HepG2 (cell line): Measurements from ENCODE around the gene ACCSL. TPM values are rescaled to one million over a fixed set of nuclear protein-coding genes. Genes with fewer than 3 reads are reported as not detected.

Source experiments
- ATAC-seq: fragments of 200-7000 bp; cut with Tn5 transposase; 3 replicates; pipeline ENCODE4 v1.9.1; 2020; ENCODE audit warnings: mild to moderate bottlenecking, moderate library complexity
- BruUV-seq: library from RNA; stranded (reverse); fragments of 400-500 nt; replicated peaks from 2 replicates; lab custom pipeline; 2021; lab: Mats Ljungman, UMichigan
- CTCF ChIA-PET: fragments of 300-600 bp; formaldehyde crosslinking; extraction: SDS; loops from one replicate; lab custom pipeline; 2021; ENCODE audit warnings: low total read pairs, inconsistent platforms, low intra/inter-chr PET ratio; lab: Yijun Ruan, JAX
- POLR2A ChIA-PET: fragments of 350-600 bp; sonication (Branson Sonifier 250); formaldehyde crosslinking; loops from one replicate; lab custom pipeline; 2020; ENCODE audit warnings: antibody characterized with exemption, inconsistent platforms; lab: Yijun Ruan, JAX
- DNase-seq: peaks from one replicate; pipeline ENCODE4 v3.0.0-alpha.2; 2015; ENCODE audit warnings: low spot score
- FAIRE-seq: peaks from 3 replicates; lab custom pipeline; 2011; peaks lifted over from hg19 to GRCh38; lab: Jason Lieb, UNC
- H2AFZ ChIP-seq: one replicate; pipeline ENCODE4 v1.6.1; 2011; ENCODE audit warnings: low read length, inconsistent platforms
- H3K27ac ChIP-seq: fragments of 300-600 bp; 3 replicates; pipeline ENCODE4 v1.8.0; 2011; ENCODE audit warnings: mixed run types, mild to moderate bottlenecking, mixed read lengths, low read length, inconsistent platforms; ENCODE audit not compliant: insufficient read depth; ENCODE audit errors: extremely low read length
- H3K27me3 ChIP-seq, 2 experiments: fragments of 200-600 bp in 1 of 2; 2 replicates in 1 of 2; 3 replicates in 1 of 2; pipeline versions ENCODE4 v1.6.0 to v1.8.0; 2011; ENCODE audit warnings: low read length in 2 of 2, mild to moderate bottlenecking in 2 of 2, moderate library complexity in 2 of 2, inconsistent platforms in 1 of 2; ENCODE audit not compliant: insufficient read depth in 2 of 2, control insufficient read depth in 1 of 2
- H3K36me3 ChIP-seq, 2 experiments: fragments of 200-600 bp in 1 of 2; replicated peaks in 1 of 2; 2 replicates in 1 of 2; 3 replicates in 1 of 2; pipeline versions ENCODE4 v1.5.1 to v1.8.0; 2011; ENCODE audit warnings: low read length in 2 of 2, inconsistent platforms in 1 of 2; ENCODE audit not compliant: insufficient read depth in 2 of 2, control insufficient read depth in 1 of 2
- H3K4me1 ChIP-seq: 2 replicates; pipeline ENCODE4 v1.5.1; 2012; ENCODE audit warnings: low read length, inconsistent platforms; ENCODE audit not compliant: insufficient read depth
- H3K4me2 ChIP-seq: 2 replicates; pipeline ENCODE4 v1.6.0; 2011; ENCODE audit warnings: low read depth, low read length, inconsistent platforms
- H3K4me3 ChIP-seq, 3 experiments: fragments of 200-600 bp in 1 of 3; sonication (generic), shearing (Covaris generic) in 1 of 3; replicated peaks in 1 of 3; 2 replicates each; pipeline ENCODE4 v1.5.1; 2011 to 2016; ENCODE audit warnings: low read length in 3 of 3, inconsistent platforms in 2 of 3, low read depth in 2 of 3, mild to moderate bottlenecking in 2 of 3, control low read depth in 1 of 3, mixed read lengths in 1 of 3; ENCODE audit not compliant: insufficient read depth in 1 of 3
- H3K79me2 ChIP-seq: one replicate; pipeline ENCODE4 v1.6.1; 2011; ENCODE audit warnings: low read length, inconsistent platforms; ENCODE audit not compliant: insufficient read depth
- H3K9ac ChIP-seq: 2 replicates; pipeline ENCODE4 v1.6.0; 2011; ENCODE audit warnings: mild to moderate bottlenecking, low read depth, low read length, inconsistent platforms; ENCODE audit not compliant: insufficient read depth
- H3K9me3 ChIP-seq: 2 replicates; pipeline ENCODE4 v1.5.1; 2012; ENCODE audit warnings: mild to moderate bottlenecking, low read length
- H4K20me1 ChIP-seq: 2 replicates; pipeline ENCODE4 v1.6.0; 2011; ENCODE audit warnings: inconsistent platforms, mild to moderate bottlenecking, low read length, moderate library complexity; ENCODE audit not compliant: insufficient read depth
- HMGXB4 ChIP-seq, 2 experiments: sonication (generic) in 1 of 2; formaldehyde crosslinking in 1 of 2; IDR thresholded peaks; 2 replicates each; pipeline versions ENCODE4 v1.4.0 to v1.6.1; 2018 to 2020; ENCODE audit warnings: missing genetic modification reagents in 2 of 2, borderline replicate concordance in 1 of 2, low read depth in 1 of 2, mild to moderate bottlenecking in 1 of 2, missing biosample characterization in 1 of 2
- IRX3 ChIP-seq: sonication (generic); formaldehyde crosslinking; IDR thresholded peaks from 2 replicates; pipeline ENCODE4 v1.8.1; 2023; ENCODE audit warnings: mild to moderate bottlenecking, low read depth, missing genetic modification reagents, borderline replicate concordance
- MZF1 ChIP-seq: sonication (generic); formaldehyde crosslinking; IDR thresholded peaks from 2 replicates; pipeline ENCODE4 v1.8.1; 2023; ENCODE audit warnings: mild to moderate bottlenecking, missing genetic modification reagents, borderline replicate concordance
- NFE2L2 ChIP-seq: fragments of 150-350 bp; IDR thresholded peaks from 2 replicates; pipeline ENCODE4 v1.6.1; 2014; ENCODE audit warnings: low read length
- NR3C1 ChIP-seq: sonication (generic); formaldehyde crosslinking; IDR thresholded peaks from 2 replicates; pipeline ENCODE4 v1.4.0; 2020; ENCODE audit warnings: missing genetic modification reagents
- THAP11 ChIP-seq: IDR thresholded peaks from 2 replicates; pipeline ENCODE4 v1.6.1; 2016; ENCODE audit warnings: missing biosample characterization, missing genetic modification reagents
- ZNF263 ChIP-seq: sonication (generic); formaldehyde crosslinking; IDR thresholded peaks from 2 replicates; pipeline ENCODE4 v1.4.0; 2020; ENCODE audit warnings: missing genetic modification reagents
- WGBS: methylation state at CpG from one replicate; pipeline ENCODE4 v1.1.6; 2017; ENCODE audit warnings: low lambda C conversion rate; 5-methylcytosine and 5-hydroxymethylcytosine counted together
- in situ Hi-C: cut with HindIII; loops from 2 replicates; pipeline ENCODE4 v1.10.0; 2017; ENCODE audit warnings: low pct_unique_long_range_greater_than_20kb; ENCODE audit not compliant: extremely low pct_ligation_motif_present
- intact Hi-C: fragments of 100-400 bp; cut with micrococcal nuclease; formaldehyde crosslinking; loops from one replicate; pipeline ENCODE4 v1.10.0; 2022; ENCODE audit not compliant: unreplicated experiment
- polyA plus RNA-seq, 8 experiments: library from polyadenylated mRNA; depleted of rRNA in 3 of 8; stranded (reverse) in 7 of 8; unstranded in 1 of 8; fragments of >200 nt; fragmentation: Illumina TruSeq in 4 of 8; extraction: Trizol in 4 of 8; gene quantifications; 2 replicates each; pipeline versions ENCODE4 v1.2.1 to v1.2.3, GENCODE V29; 2011 to 2016; ENCODE audit warnings: low read depth in 4 of 8, missing spikeins in 1 of 8, mixed read lengths in 1 of 8; ENCODE audit not compliant: insufficient read depth in 1 of 8
- total RNA-seq, 5 experiments: library from RNA; depleted of rRNA; stranded (reverse); fragments of >200 nt; fragmentation: Illumina TruSeq; extraction: Trizol; gene quantifications; 2 replicates each; pipeline ENCODE4 v1.2.3, GENCODE V29; 2016; ENCODE audit warnings: low read depth in 1 of 5
- TF ChIP-seq, protein P1 (sequence below): sonication (generic); formaldehyde crosslinking; IDR thresholded peaks from 2 replicates; pipeline ENCODE4 v1.8.1; 2022; ENCODE audit warnings: mild to moderate bottlenecking, missing genetic modification reagents

The ACCSL gene
- total and polyA plus RNA-seq, 2 of the 13 experiments (the other 11 are each of a cell fraction or from before 2014, with no cell fraction given), result not detected

- no peak for TF ChIP-seq THAP11 (CRISPR knock-in tag)
- no peak for TF ChIP-seq NR3C1 (CRISPR knock-in tag)
- no peak for TF ChIP-seq HMGXB4 (CRISPR knock-in tag; IDR thresholded peaks at IDR 0.05; ENCODE audit: borderline replicate concordance in 1 of 2, low read depth in 1 of 2)
- TF ChIP-seq MZF1 (CRISPR knock-in tag), result no peak
These were observed 42.6 kb upstream of the ACCSL start (continued) for GRCh38 chr11:44005063-44005701.

DNA sequence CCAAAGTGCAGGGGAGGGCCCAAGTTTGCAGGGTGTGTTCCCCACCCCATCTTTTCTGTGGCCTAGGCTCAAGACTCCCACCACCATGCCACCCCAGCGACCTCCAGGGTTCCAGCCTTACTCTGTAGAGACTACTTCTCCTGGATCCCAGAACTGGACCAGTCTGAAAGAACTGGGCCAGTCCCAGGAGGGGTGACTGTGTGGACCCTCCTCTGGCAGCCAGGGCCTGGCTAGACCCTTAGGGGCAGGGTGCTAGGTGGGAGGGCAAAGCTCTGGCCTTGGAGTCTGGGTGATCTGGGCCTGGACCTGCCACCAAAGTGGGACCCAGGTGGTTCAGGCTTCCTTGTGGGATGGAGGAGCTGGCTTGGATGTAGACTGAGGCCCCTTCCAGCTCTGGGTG lies 41.8 kb upstream of the ACCSL start:
- BruUV-seq, result no TSS peak
- H3K27ac ChIP-seq, result no peak overlapping the region
- intact Hi-C loops, result no loop called here
- H3K4me1 ChIP-seq, result no peaks in the 10 kb centered on the region
- H3K36me3 ChIP-seq, result no peaks in the 10 kb centered on the region
- TF ChIP-seq IRX3 (no peak), NFE2L2 (no peak), ZNF263 (CRISPR knock-in tag) (no peak)
- TF ChIP-seq, protein P1, sequence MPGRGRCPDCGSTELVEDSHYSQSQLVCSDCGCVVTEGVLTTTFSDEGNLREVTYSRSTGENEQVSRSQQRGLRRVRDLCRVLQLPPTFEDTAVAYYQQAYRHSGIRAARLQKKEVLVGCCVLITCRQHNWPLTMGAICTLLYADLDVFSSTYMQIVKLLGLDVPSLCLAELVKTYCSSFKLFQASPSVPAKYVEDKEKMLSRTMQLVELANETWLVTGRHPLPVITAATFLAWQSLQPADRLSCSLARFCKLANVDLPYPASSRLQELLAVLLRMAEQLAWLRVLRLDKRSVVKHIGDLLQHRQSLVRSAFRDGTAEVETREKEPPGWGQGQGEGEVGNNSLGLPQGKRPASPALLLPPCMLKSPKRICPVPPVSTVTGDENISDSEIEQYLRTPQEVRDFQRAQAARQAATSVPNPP, result no peak
- TF ChIP-seq, all 625 proteins: peak for 0
- Histone ChIP-seq H3K79me2 (no peaks in the 10 kb centered on the region), H3K4me2 (no peak overlapping the region), H2AFZ (no peak overlapping the region), H3K9ac (no peak overlapping the region), H4K20me1 (no peaks in the 10 kb centered on the region), H3K4me3 (no peak overlapping the region), H3K9me3 (no peaks in the 10 kb centered on the region), H3K27me3 (peaks cover 0 to 21% of the 10 kb centered on the region in 2 experiments; a peak in 3 of 5 replicates)
- in situ Hi-C loops, result no loop called here
- CTCF ChIA-PET, result no interaction called here
- no peak for ATAC-seq
- WGBS, result no CpG with 5 or more reads among the region's 1 CpG
- POLR2A ChIA-PET, result no interaction called here
- no peak for FAIRE-seq
- DNase-seq, result no peak
